NCI-H146 treated with DMSO at 0.1 percent for 48 hours (cell line): ENCODE results near the gene PFKFB1.
A peak's percentile ranks its signal among the peaks of the same experiment; 100 is the strongest.

Source experiments
- DNase-seq: peaks from one replicate; lab custom pipeline; 2025; ENCODE audit not compliant: unreplicated experiment; lab: John Stamatoyannopoulos, UW

PFKFB1 gene

GRCh38 chrX:54994099-54994498, at the start of gene PFKFB1:
Gene PFKFB1 (minus strand): TSS chrX:54994188. CDS start chrX:54994007, 181 bp downstream.
- no peak for DNase-seq

DNA sequence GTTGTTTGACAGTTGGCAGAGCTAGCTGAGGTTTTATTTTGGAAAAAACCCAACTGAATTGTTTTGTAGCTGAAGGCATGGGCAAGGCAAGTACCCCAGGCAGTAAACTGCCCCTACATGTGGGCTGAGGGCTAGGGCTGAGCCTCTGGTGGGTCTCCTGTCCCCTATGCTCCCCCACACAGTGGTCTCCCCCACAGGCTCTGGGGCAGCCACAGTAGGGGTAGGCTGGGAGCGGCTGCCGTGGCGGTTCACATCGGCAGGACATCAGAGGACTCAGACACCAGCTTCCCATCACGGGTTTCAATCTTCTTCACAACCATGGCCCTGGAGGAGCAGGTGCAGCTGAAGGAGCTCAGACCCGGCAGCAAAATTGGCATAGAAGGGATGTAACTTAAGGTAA, 47.5 kb upstream of the PFKFB1 start:
- DNase-seq = no peak

DNA sequence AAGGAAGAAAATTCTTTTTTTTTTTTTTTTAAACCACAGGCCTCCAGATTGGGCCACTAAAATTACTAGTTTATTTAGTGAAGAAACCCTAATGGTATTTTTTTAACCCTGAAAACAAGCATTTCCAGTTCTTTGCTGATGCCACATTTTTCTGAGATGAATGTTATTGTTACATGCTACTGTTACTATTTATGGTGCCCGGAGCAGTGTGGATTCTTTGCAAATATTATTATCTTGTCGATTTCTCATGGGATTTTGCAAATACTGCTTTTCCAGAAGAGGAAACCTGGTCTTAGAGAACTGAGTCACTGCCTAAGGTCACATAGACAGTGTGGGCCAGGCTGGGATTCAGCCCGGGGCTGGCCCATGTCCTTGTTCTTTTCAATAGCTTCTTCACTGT, 45.5 kb upstream of the PFKFB1 start:
- no peak for DNase-seq

DNA sequence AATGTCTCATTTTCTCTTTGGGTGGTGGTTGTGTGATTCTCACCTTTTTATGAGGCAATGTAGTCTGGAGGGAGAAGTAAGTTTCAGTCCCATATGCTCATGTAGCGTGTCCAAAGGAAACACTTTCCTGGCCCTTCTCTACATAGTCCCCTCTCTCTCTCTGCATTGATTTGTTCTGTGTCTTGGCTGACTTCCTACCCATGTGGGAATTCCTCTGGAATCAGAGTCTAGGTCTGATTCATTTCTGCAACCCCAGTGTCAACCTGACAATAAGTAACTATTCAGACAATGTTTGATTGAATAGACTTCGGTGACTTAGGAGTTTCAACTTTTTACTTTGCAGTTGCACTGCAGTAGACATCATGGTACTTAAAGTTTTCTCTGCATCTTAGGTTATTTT, 39.4 kb upstream of the PFKFB1 start:
- no peak for DNase-seq

DNA sequence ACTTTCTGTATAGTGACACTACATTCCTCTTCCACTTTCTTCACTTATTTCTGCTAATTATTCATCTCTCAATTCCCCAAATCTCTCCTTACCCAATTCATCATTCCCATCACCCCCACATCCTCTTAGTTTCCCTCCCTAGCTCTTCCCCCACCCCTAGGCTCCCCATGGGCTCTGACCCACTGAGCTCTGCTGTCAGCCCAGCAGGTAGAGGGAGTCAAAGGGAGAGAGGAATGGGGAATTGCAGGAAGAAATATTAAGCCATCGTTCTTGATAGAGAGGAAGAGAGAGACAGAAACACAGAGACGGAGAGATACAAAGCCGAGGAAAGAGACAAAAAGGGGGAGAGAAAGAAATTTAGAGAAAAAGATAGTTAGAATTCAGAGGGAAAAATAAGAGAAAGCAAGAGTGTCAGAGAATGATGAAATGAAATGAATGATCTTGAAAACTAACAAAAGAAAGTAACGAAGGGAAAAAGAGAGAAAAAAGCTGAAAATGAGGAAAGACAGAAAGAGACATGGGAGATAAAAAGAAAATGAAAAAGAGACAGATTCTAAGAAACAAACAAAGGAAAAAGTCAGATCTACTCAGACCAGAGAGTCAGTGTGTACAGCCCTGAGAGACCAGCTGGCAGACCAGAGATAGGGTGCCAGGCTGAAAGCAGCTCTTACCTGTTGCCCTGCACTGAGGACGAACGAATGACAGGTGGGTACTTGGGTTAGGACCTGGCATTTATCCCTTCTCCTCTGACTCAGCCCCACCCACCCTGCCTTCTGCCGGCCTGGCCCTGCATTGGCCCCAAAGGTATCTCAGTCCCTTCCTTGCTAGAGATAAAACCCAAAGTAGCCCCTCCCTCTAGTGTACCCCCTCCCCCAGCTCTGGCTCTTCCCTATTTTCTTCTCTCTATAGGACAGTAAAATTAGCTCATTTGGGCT, 36.5 kb upstream of the PFKFB1 start, which contains the start of gene ALAS2:
Gene ALAS2 (minus strand): TSS at position 707 of the 935 bp plus-strand sequence. CDS start 4,977 bp downstream, outside the sequence.
- DNase-seq = no peak

DNA sequence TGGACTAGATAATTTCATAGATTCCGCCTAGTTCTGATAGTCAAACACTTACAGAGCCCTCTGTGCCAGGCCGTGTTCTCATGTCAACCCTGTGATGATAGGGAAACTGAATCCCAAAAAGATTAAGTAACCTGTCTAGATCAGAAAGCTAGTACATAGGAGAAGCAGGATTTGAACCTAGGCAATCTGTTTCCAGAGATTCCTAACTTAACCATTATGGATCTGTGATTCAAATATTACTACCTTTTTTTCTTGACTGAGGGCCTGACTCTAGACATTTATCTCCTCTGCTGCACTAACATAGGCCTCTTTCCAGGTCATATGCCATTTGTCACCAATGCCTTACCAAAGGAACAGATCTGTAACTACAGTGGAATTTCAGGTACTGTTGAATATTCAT, 35.3 kb upstream of the PFKFB1 start:
- DNase-seq = no peak

GRCh38 chrX:55028611-55029010, 34.6 kb upstream of the PFKFB1 start:
- no peak for DNase-seq

- no peak for DNase-seq
These were observed 34.1 kb upstream of the PFKFB1 start for GRCh38 chrX:55028040-55028439.

- no peak for DNase-seq
These were observed 32.9 kb upstream of the PFKFB1 start for GRCh38 chrX:55026840-55027239.

DNA sequence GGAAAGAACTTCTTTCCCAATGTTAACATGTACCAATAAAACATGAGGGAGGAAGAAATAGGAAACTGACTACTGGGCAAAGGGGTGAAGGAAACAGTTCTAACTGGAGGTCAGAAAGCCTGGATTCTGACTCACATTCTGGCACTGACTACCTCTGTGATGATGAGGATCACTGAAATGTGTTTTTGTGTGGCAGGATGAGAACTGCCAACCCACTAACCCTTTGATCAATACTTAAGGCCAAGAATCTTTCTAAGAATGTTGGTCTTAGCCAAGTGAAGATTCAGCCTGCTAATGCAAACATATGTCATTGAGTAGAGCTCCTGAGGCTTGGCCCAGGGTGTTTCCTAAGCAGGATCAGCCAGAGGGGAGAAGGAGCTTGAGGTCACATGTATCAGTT, 32.2 kb upstream of the PFKFB1 start:
- no peak for DNase-seq

DNA sequence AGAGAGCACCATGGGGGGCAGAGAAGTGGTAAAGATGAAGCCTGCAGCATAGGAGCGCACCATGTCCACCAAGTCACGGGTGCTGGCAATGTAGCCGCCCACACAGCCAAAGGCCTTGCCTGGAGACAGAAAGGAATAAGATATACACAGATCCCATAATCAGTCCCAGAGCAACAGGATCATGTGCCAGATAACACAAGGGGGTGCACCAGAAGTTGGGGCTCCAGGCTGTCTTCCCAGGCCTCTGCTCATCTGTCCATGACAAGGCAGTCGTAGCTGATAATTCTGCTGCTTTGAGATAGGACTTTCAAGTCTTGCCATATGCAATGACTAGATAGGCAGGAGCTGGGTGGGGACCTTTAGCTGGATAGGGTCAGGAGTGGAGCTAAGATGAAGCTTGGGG, 20.9 kb upstream of the PFKFB1 start:
- DNase-seq = no peak

DNA sequence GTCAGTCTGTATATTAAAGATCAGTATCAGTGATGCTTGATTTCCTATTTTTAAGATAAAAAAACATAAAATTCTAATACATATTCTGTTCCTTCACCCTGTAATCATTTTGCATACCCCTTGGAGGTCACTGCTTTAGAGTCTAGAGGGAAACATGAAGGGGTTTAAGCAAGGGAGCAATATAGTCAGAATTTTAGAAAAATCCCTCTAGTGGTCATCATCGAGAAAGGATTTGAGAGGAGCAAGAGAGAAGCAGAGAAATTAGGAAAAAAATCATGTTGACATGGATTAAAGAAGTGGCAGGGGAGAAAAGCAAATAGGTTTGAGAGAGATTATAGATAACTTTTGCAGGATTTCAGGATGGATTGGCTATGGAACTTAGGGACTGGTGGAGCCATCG, 17.3 kb upstream of the PFKFB1 start:
- DNase-seq = no peak

DNA sequence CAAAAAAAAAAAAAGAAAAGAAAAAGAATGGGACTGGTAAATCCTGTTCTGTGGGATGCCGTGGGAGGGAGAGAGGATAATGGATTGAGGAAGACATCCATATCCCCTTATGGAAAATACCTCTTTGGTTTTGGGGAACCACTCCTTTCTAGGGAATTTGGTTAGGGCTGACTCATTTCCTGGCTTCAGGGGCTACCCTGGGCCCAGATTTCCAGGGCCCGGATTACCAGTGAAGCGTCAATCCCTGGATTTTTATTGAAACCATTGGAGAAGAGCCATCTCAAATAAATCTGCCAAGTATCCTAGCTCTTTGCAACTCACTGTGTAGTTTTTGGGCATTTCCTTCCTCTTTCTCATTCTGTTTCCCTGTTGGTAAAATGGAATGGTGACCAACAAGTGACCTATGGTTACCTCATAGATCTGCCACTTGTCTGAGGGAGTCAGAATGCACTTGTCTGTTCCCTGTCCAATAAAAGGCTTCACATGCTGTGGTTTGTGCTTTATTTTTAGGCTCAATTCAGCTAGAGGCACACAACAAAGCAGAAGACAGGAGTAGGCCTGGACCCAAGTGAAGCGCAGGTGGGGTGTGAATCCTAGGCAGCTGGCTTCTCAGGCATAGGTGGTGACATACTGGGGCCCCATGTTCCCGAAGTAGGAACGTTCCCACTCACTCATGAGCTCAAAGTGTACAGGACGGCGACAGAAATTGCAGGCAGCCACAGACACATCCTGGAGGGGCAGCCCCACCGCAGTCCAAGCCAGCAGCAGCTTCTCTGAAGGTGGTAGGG, 14.8 kb upstream of the PFKFB1 start:
- no peak for DNase-seq

- no peak for DNase-seq
These were observed 13.7 kb upstream of the PFKFB1 start for GRCh38 chrX:55007656-55008055.

DNA sequence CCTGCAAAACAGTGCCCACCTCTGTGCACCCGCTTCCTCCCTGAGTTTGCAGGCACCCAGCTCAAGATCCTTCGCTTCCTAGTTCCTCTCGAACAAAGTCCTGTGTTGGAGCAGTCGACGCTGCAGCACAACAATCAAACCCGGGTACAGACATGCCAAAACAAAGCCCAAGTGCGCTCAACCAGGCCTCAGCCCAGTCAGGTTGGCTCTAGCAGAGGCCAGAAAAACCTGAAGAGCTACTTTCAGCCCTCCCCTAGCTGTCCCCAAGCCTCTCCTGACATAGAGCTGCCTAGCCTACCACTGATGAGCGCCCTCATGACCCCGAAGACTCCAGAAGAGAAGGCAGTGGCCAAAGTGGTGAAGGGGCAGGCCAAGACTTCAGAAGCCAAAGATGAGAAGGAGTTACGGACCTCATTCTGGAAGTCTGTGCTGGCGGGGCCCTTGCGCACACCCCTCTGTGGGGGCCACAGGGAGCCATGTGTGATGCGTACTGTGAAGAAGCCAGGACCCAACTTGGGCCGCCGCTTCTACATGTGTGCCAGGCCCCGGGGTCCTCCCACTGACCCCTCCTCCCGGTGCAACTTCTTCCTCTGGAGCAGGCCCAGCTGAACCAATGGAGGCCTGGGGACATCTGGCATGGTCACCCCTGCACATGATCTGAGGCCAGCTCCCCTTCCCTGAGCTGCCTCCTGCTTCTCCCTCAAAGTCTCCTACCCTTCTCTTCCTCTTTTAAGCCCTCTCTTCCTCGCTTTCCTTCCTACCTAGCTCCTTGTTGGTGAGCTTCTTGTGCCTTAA, 13.0 kb upstream of the PFKFB1 start:
- DNase-seq = no peak

- no peak for DNase-seq
These were observed 11.3 kb upstream of the PFKFB1 start for GRCh38 chrX:55005256-55005655.

GRCh38 chrX:55004231-55004630, 10.2 kb upstream of the PFKFB1 start:
- DNase-seq = no peak

- DNase-seq = peak; percentile 82
These were observed 6.0 kb upstream of the PFKFB1 start, which contains the start of gene APEX2 for GRCh38 chrX:54999717-55000598. Gene APEX2 (plus strand): TSS chrX:55000363. CDS start chrX:55000423, 60 bp downstream.

GRCh38 chrX:54995621-54996020, 1.6 kb upstream of the PFKFB1 start:
- DNase-seq = no peak
